GM15510 (cell line): Measurements from ENCODE around the gene IFI27L2.

Experiments
- POLR2A ChIP-seq: IDR thresholded peaks from 3 replicates; pipeline ENCODE4 v1.6.1; 2011; ENCODE audit warnings: borderline replicate concordance; ENCODE audit not compliant: insufficient read length; ENCODE audit errors: extremely low read depth

Gene IFI27L2

GRCh38 chr14:94102768-94103482, 26.5 kb downstream of the IFI27L2 start:
- TF ChIP-seq POLR2A: no peak

- no peak for TF ChIP-seq POLR2A
Measured at GRCh38 chr14:94101748-94102147, 27.7 kb downstream of the IFI27L2 start.

- no peak for TF ChIP-seq POLR2A
Measured at GRCh38 chr14:94100847-94101246, 28.6 kb downstream of the IFI27L2 start.

- TF ChIP-seq POLR2A: no peak
Measured at GRCh38 chr14:94099006-94099405, 30.4 kb downstream of the IFI27L2 start.

GRCh38 chr14:94098326-94098992, 30.9 kb downstream of the IFI27L2 start:
- TF ChIP-seq POLR2A: no peak

GRCh38 chr14:94097091-94097490, 32.3 kb downstream of the IFI27L2 start:
- no peak for TF ChIP-seq POLR2A

- TF ChIP-seq POLR2A: no peak
Measured at GRCh38 chr14:94093418-94093817, 36.0 kb downstream of the IFI27L2 start.

- TF ChIP-seq POLR2A: no peak
Measured at GRCh38 chr14:94089479-94089878, 39.9 kb downstream of the IFI27L2 start.

GRCh38 chr14:94088516-94088915, 40.9 kb downstream of the IFI27L2 start:
- no peak for TF ChIP-seq POLR2A

- no peak for TF ChIP-seq POLR2A
Measured at GRCh38 chr14:94087891-94088290, 41.5 kb downstream of the IFI27L2 start.

- TF ChIP-seq POLR2A: no peak
Measured at GRCh38 chr14:94081386-94081820, 48.0 kb downstream of the IFI27L2 start.

GRCh38 chr14:94080621-94081385, 48.6 kb downstream of the IFI27L2 start, which contains the start of the genes DDX24 and IFI27L1:
TSS of gene DDX24 (minus strand) at chr14:94081202. CDS start at chr14:94079742, 1,460 bp downstream.
TSS of gene IFI27L1 (plus strand) at chr14:94081310. CDS start at chr14:94096938, 15,628 bp downstream.
- TF ChIP-seq POLR2A: peak; percentile 95

GRCh38 chr14:94079891-94080620, 49.3 kb downstream of the IFI27L2 start:
- no peak for TF ChIP-seq POLR2A

- TF ChIP-seq POLR2A: no peak
Measured at GRCh38 chr14:94077823-94078222, 51.6 kb downstream of the IFI27L2 start.
